Brain microvascular endothelial cell (primary cell): ENCODE data around the gene LCA5.
A peak's percentile ranks its signal among the peaks of the same experiment; 100 is the strongest.

ENCODE experiments used
- DNase-seq: peaks from one replicate; pipeline ENCODE4 v3.0.0-alpha.2; 2020
- H3K27ac ChIP-seq: fragments of 250-450 bp; sonication (Bioruptor Pico); 2 replicates; pipeline ENCODE4 v1.5.1; 2020; ENCODE audit warnings: mild to moderate bottlenecking, moderate library complexity
- H3K27me3 ChIP-seq: fragments of 250-450 bp; sonication (Bioruptor Pico); replicated peaks from 2 replicates; pipeline ENCODE4 v1.5.1; 2020; ENCODE audit warnings: mild to moderate bottlenecking
- H3K36me3 ChIP-seq: fragments of 250-450 bp; sonication (Bioruptor Pico); replicated peaks from 2 replicates; pipeline ENCODE4 v1.5.1; 2020; ENCODE audit warnings: mild to moderate bottlenecking
- H3K4me3 ChIP-seq: 2 replicates; pipeline ENCODE4 v1.5.1; 2011; ENCODE audit warnings: low read depth, mild to moderate bottlenecking, control low read depth, low read length, moderate library complexity
- in situ Hi-C: cut with HindIII; loops from 2 replicates; pipeline ENCODE4 v1.10.0; 2017; ENCODE audit warnings: low sequenced_read_pairs, low pct_ligation_motif_present
- TF ChIP-seq, protein P1 (sequence below): IDR thresholded peaks from 2 replicates; pipeline ENCODE4 v1.5.1; 2011; ENCODE audit warnings: low read depth, mild to moderate bottlenecking, moderate library complexity, low read length, control low read depth, inconsistent platforms; ENCODE audit errors: missing control alignments

LCA5 gene

DNA sequence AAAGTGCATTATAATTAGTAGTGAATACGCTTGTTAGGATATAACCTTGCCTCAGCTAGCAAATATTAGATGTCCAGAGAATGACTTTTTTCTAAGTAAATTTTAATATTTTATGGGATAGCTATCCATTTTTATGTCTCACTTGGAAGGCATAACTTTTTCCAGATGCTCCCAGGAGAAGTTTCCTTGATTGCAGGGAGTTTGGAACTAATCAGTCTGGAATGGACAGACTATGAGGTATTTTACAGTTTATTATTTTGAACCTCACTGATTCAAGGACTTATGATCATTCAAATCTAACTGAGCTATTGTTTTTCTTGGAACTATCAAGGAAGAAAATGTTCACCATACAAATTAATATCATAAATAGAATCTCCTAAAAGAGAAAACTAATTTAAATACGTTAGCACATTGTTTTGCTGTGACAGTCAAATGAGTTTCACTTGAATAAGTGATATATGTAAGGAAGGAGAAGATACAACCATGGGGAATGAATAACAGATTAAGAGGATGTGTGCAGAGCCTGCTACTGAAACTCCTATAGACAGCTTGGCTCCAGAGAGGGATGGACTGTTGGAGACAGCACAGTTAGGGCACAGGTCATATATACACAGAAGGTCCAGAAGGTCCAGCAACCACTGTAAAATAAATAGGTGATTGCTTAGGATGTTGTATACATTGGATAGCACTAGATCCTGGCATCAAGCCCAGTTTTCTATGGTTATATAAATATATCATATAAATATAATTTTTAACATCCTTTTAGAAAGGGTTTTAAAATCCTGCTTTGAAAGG lies 20.6 kb upstream of the LCA5 start:
- no peak overlapping the region for H3K4me3 ChIP-seq
- no peaks in the 10 kb centered on the region for H3K36me3 ChIP-seq
- DNase-seq: no peak
- TF ChIP-seq, protein P1, sequence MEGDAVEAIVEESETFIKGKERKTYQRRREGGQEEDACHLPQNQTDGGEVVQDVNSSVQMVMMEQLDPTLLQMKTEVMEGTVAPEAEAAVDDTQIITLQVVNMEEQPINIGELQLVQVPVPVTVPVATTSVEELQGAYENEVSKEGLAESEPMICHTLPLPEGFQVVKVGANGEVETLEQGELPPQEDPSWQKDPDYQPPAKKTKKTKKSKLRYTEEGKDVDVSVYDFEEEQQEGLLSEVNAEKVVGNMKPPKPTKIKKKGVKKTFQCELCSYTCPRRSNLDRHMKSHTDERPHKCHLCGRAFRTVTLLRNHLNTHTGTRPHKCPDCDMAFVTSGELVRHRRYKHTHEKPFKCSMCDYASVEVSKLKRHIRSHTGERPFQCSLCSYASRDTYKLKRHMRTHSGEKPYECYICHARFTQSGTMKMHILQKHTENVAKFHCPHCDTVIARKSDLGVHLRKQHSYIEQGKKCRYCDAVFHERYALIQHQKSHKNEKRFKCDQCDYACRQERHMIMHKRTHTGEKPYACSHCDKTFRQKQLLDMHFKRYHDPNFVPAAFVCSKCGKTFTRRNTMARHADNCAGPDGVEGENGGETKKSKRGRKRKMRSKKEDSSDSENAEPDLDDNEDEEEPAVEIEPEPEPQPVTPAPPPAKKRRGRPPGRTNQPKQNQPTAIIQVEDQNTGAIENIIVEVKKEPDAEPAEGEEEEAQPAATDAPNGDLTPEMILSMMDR: no peak
- in situ Hi-C loops: no loop called here
- no peaks in the 10 kb centered on the region for H3K27me3 ChIP-seq
- no peak overlapping the region for H3K27ac ChIP-seq

DNA sequence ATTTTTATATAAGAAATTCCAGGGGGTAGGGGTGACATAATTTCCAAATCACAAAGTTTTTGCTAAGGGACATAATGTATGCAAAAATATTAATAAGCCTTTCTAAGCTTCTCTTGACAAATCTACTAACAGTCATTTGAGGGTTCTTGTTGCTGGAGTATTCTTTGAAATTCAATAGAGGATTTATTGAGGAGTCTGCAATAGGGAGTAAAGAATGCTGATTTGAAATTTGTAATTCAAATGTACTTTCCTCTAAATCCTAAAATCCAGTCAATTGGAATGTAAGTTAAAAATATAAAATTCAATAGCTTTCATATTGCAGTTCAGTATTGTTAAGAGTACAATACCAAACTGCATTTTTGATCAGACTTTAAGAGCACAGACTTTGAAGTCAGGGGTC lies 17.1 kb upstream of the LCA5 start:
- TF ChIP-seq, protein P1: no peak
- in situ Hi-C loops: no loop called here

DNA sequence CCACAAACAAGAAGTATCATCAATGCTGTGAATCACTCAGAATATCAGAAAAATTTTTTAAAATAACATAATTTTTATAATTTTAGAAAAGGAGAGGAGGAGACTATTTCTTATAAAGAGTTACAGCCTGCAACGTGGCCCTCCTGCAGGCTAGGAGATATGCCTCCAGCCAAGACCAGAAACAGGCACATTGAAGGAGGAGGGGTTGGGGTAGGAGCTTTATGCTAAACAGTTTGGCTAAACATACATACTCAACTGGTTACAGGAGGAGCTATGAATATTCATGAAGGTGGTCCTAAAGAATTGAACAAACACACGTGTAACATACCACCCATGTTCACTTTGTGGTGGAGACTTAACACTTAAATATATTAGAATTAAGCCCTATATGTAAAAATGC lies 14.2 kb upstream of the LCA5 start:
- H3K27ac ChIP-seq: no peak overlapping the region
- in situ Hi-C loops: no loop called here
- no peaks in the 10 kb centered on the region for H3K27me3 ChIP-seq
- DNase-seq: no peak
- H3K4me3 ChIP-seq: no peak overlapping the region
- H3K36me3 ChIP-seq: no peaks in the 10 kb centered on the region
- TF ChIP-seq, protein P1: no peak

More for the DNA sequence above, 17.1 kb upstream of the LCA5 start:
- no peaks in the 10 kb centered on the region for H3K27me3 ChIP-seq
- no peaks in the 10 kb centered on the region for H3K36me3 ChIP-seq
- no peak overlapping the region for H3K27ac ChIP-seq
- H3K4me3 ChIP-seq: no peak overlapping the region
- no peak for DNase-seq

DNA sequence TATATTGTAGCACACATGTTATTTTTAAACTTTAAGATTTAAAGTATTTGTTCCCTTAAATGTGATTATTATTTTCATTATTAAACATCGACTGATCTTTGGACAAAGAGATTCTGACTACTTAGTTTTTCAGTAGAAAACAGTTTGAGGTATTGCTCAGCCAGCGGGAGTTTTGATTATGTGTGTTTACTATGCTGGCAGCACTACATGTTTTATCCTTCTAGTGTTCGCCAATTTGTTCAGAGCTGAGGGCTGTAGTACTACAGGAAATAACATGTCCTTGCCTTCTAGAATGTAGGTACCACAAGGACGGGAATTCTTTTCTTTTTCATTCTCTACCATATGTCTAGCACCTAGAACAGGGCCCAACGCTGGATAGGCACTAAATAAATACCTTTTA lies 11.1 kb upstream of the LCA5 start:
- H3K36me3 ChIP-seq: no peaks in the 10 kb centered on the region
- in situ Hi-C loops: no loop called here
- H3K27me3 ChIP-seq: no peaks in the 10 kb centered on the region
- no peak overlapping the region for H3K27ac ChIP-seq
- no peak overlapping the region for H3K4me3 ChIP-seq
- DNase-seq: no peak
- TF ChIP-seq, protein P1: no peak

DNA sequence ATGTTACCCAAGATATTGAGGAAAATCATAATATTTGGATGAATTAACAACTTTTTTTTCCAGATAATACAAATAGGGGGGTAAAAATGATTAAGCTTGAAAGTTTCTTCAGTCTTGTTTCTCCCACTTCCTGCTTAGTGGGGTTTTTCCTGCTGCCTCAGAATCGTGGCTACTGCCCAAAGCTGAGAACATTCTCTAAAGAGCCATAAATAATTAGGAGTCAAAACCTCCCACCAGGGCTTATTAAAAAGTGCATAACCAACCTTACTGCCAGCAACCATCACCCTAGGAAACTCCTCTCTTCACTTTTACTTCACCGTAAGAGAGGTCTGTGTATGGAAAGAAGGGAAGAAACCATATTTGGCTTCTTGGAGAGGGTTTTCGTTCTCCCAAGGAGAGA lies 9.0 kb upstream of the LCA5 start:
- peak overlapping the region; percentile 98 for H3K27ac ChIP-seq
- H3K36me3 ChIP-seq: no peaks in the 10 kb centered on the region
- in situ Hi-C loops: no loop called here
- no peaks in the 10 kb centered on the region for H3K27me3 ChIP-seq
- H3K4me3 ChIP-seq: no peak overlapping the region
- TF ChIP-seq, protein P1: no peak
- no peak for DNase-seq
